PC-3 (cell line): ENCODE measurements around the gene PTPRD.

Experiments
- EZH2 ChIP-seq: fragments of 300-600 bp; sonication (generic); IDR thresholded peaks from one replicate; pipeline ENCODE4 v1.6.1; 2017; ENCODE audit warnings: antibody characterized with exemption, mild to moderate bottlenecking, low read length; ENCODE audit not compliant: unreplicated experiment
- EZH2phosphoT487 ChIP-seq: fragments of 300-600 bp; sonication (generic); IDR thresholded peaks from 2 replicates; pipeline ENCODE4 v1.6.1; 2018; ENCODE audit warnings: mild to moderate bottlenecking, antibody characterized with exemption, low read length, borderline replicate concordance
- TF ChIP-seq, protein P1 (sequence below): fragments of 300-600 bp; sonication (generic); conservative IDR thresholded peaks from 2 replicates; pipeline ENCODE4 v1.5.1; 2017; ENCODE audit warnings: antibody characterized with exemption, low read depth, mild to moderate bottlenecking, low read length

DNA sequence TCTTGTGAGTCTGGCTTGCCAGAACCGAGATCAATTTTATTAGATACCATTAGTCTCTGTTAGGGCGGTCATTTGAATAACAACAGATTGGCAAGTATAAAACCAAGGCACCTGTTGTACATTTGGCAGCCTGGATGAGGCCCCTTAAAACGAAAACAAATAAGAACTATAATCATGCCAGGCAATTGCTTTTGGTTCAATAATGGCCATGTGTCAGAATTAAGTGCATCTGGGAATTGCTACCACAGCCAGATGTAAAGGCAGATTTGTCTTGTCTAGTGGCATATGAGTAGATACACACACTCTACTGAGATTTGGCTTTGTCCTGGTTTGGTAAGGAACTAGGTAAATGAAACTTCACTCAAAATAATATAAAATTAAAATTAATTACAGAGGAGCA is 1767.0 kb downstream of the PTPRD start:
- TF ChIP-seq, protein P1, sequence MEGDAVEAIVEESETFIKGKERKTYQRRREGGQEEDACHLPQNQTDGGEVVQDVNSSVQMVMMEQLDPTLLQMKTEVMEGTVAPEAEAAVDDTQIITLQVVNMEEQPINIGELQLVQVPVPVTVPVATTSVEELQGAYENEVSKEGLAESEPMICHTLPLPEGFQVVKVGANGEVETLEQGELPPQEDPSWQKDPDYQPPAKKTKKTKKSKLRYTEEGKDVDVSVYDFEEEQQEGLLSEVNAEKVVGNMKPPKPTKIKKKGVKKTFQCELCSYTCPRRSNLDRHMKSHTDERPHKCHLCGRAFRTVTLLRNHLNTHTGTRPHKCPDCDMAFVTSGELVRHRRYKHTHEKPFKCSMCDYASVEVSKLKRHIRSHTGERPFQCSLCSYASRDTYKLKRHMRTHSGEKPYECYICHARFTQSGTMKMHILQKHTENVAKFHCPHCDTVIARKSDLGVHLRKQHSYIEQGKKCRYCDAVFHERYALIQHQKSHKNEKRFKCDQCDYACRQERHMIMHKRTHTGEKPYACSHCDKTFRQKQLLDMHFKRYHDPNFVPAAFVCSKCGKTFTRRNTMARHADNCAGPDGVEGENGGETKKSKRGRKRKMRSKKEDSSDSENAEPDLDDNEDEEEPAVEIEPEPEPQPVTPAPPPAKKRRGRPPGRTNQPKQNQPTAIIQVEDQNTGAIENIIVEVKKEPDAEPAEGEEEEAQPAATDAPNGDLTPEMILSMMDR, result no peak
- TF ChIP-seq EZH2, result no peak
- no peak for TF ChIP-seq EZH2phosphoT487
